Neuronal stem cell (in vitro differentiated cells): ENCODE measurements around the gene ARL4C.
A peak's percentile ranks its signal among the peaks of the same experiment; 100 is the strongest.

Source experiments
- DNase-seq: peaks from one replicate; pipeline ENCODE4 v3.0.0-alpha.2; 2013; ENCODE audit warnings: low spot score
- H2AFZ ChIP-seq: one replicate; pipeline ENCODE4 v1.6.1; 2013; ENCODE audit warnings: mild to moderate bottlenecking, low read length, inconsistent platforms
- H2AK5ac ChIP-seq: 2 replicates; pipeline ENCODE4 v1.6.1; 2013; ENCODE audit warnings: low read depth, mild to moderate bottlenecking, inconsistent platforms, low read length, moderate library complexity, mixed read lengths
- H2BK120ac ChIP-seq: 2 replicates; pipeline ENCODE4 v1.6.1; 2013; ENCODE audit warnings: low read depth, mild to moderate bottlenecking, inconsistent platforms, low read length, moderate library complexity, mixed read lengths
- H2BK12ac ChIP-seq: one replicate; pipeline ENCODE4 v1.6.1; 2013; ENCODE audit warnings: low read length, inconsistent platforms
- H2BK15ac ChIP-seq: 2 replicates; pipeline ENCODE4 v1.6.1; 2013; ENCODE audit warnings: mild to moderate bottlenecking, low read length, inconsistent platforms, mixed read lengths
- H2BK5ac ChIP-seq: one replicate; pipeline ENCODE4 v1.6.1; 2013; ENCODE audit warnings: inconsistent platforms, mild to moderate bottlenecking, low read length, moderate library complexity
- H3K14ac ChIP-seq: one replicate; pipeline ENCODE4 v1.6.1; 2013; ENCODE audit warnings: low read length, inconsistent platforms
- H3K18ac ChIP-seq: 2 replicates; pipeline ENCODE4 v1.6.1; 2013; ENCODE audit warnings: low read length, inconsistent platforms
- H3K23ac ChIP-seq: 2 replicates; pipeline ENCODE4 v1.6.1; 2013; ENCODE audit warnings: low read depth, mild to moderate bottlenecking, mixed read lengths, low read length, inconsistent platforms; ENCODE audit not compliant: poor library complexity
- H3K27ac ChIP-seq: replicated peaks from 3 replicates; pipeline ENCODE4 v1.5.1; 2013; ENCODE audit warnings: low read length, inconsistent platforms
- H3K27me3 ChIP-seq, 3 experiments: 2 replicates each; pipeline ENCODE4 v1.6.1; 2013; ENCODE audit warnings: low read length in 3 of 3, mild to moderate bottlenecking in 2 of 3, inconsistent platforms in 1 of 3, low read depth in 1 of 3, mixed read lengths in 1 of 3, moderate library complexity in 1 of 3; ENCODE audit not compliant: control insufficient read depth in 3 of 3, insufficient read depth in 3 of 3
- H3K36me3 ChIP-seq, 2 donors: replicated peaks in 1 of 2; 2 replicates each; pipeline ENCODE4 v1.6.1; 2013; ENCODE audit warnings: low read length in 2 of 2; ENCODE audit not compliant: control insufficient read depth in 2 of 2, insufficient read depth in 2 of 2
- H3K4ac ChIP-seq: 2 replicates; pipeline ENCODE4 v1.6.1; 2013; ENCODE audit warnings: inconsistent platforms, mild to moderate bottlenecking, low read length, moderate library complexity
- H3K4me1 ChIP-seq, 2 donors: 1 replicate in 1 of 2; 2 replicates in 1 of 2; pipeline ENCODE4 v1.6.1; 2013; ENCODE audit warnings: low read length in 2 of 2, low read depth in 1 of 2; ENCODE audit not compliant: control insufficient read depth in 2 of 2, insufficient read depth in 1 of 2
- H3K4me2 ChIP-seq: one replicate; pipeline ENCODE4 v1.6.1; 2013; ENCODE audit warnings: mild to moderate bottlenecking, low read length, inconsistent platforms; ENCODE audit not compliant: insufficient read depth, poor library complexity, severe bottlenecking
- H3K4me3 ChIP-seq, 2 donors: 2 replicates each; pipeline ENCODE4 v1.5.1; 2013; ENCODE audit warnings: low read length in 2 of 2, mild to moderate bottlenecking in 2 of 2, inconsistent platforms in 1 of 2, moderate library complexity in 1 of 2
- H3K79me1 ChIP-seq: one replicate; pipeline ENCODE4 v1.6.1; 2013; ENCODE audit warnings: low read depth, mild to moderate bottlenecking, inconsistent platforms, low read length, moderate library complexity
- H3K9ac ChIP-seq: one replicate; pipeline ENCODE4 v1.6.1; 2013; ENCODE audit warnings: mild to moderate bottlenecking, low read depth, low read length, inconsistent platforms; ENCODE audit not compliant: poor library complexity
- H3K9me3 ChIP-seq, 2 donors: replicated peaks in 1 of 2; 2 replicates each; pipeline versions ENCODE3 to v1.6.1; 2013; ENCODE audit warnings: low read length in 2 of 2, mild to moderate bottlenecking in 2 of 2, inconsistent platforms in 1 of 2, low read depth in 1 of 2, mixed read lengths in 1 of 2, moderate library complexity in 1 of 2; ENCODE audit not compliant: control insufficient read depth in 2 of 2, insufficient read depth in 1 of 2
- H4K8ac ChIP-seq: one replicate; pipeline ENCODE4 v1.6.1; 2013; ENCODE audit warnings: low read depth, mild to moderate bottlenecking, inconsistent platforms, low read length, moderate library complexity
- H4K91ac ChIP-seq: one replicate; pipeline ENCODE4 v1.6.1; 2013; ENCODE audit warnings: low read length, low read depth, mild to moderate bottlenecking, inconsistent platforms; ENCODE audit not compliant: poor library complexity
- WGBS, 2 donors: extraction: QIAGEN DNeasy Blood & Tissue Kit; methylation state at CpG; one replicate each; pipeline ENCODE4 v1.1.7; 2013; ENCODE audit warnings: missing lambda C conversion rate in 2 of 2, mixed read lengths in 1 of 2; ENCODE audit not compliant: insufficient read length in 2 of 2, insufficient replicate concordance in 1 of 2; ENCODE audit errors: extremely low coverage in 2 of 2; 5-methylcytosine and 5-hydroxymethylcytosine counted together

Gene ARL4C

DNA sequence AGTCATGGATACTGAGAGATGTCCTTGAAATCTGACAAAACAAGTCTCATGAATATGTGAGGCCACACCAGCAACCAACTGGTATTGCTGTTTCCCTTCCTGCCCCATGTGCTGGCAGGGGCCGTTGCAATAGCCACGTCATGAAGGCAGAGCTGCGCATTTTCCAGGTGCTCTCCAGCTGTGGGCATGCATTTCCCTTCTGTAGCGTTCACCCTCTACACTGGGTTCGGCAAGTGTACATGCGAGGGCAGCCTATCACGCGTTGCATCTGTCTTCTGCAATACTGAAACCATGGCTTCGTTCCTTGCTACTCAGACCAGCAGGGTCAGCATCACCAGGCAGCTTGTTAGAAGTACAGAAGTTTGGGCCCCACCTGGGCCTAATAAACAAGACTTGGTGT, 17.4 kb downstream of the ARL4C start:
- Histone ChIP-seq H2BK12ac (peak overlapping the region; percentile 33), H3K4me3 (peak overlapping the region in 1 of 2 donors; percentile 22), H3K4me1 (no peaks in the 10 kb centered on the region), H3K9me3 (no peaks in the 10 kb centered on the region), H3K14ac (no peak overlapping the region), H3K4ac (no peak overlapping the region), H3K4me2 (no peak overlapping the region), H2BK5ac (no peak overlapping the region), H2AK5ac (peak overlapping the region; percentile 53), H3K79me1 (no peaks in the 10 kb centered on the region), H2BK120ac (no peak overlapping the region), H4K8ac (no peak overlapping the region), H3K27ac (no peak overlapping the region), H3K9ac (no peak overlapping the region), H4K91ac (no peak overlapping the region), H3K18ac (peak overlapping the region; percentile 76), H3K36me3 (no peaks in the 10 kb centered on the region), H2BK15ac (no peak overlapping the region), H3K23ac (no peak overlapping the region), H2AFZ (no peak overlapping the region), H3K27me3 (peaks cover 0 to 19% (median 0%) of the 10 kb centered on the region in 3 experiments)
- WGBS, 2 donors = no CpG with 5 or more reads among the region's 9 CpGs
- DNase-seq = no peak

DNA sequence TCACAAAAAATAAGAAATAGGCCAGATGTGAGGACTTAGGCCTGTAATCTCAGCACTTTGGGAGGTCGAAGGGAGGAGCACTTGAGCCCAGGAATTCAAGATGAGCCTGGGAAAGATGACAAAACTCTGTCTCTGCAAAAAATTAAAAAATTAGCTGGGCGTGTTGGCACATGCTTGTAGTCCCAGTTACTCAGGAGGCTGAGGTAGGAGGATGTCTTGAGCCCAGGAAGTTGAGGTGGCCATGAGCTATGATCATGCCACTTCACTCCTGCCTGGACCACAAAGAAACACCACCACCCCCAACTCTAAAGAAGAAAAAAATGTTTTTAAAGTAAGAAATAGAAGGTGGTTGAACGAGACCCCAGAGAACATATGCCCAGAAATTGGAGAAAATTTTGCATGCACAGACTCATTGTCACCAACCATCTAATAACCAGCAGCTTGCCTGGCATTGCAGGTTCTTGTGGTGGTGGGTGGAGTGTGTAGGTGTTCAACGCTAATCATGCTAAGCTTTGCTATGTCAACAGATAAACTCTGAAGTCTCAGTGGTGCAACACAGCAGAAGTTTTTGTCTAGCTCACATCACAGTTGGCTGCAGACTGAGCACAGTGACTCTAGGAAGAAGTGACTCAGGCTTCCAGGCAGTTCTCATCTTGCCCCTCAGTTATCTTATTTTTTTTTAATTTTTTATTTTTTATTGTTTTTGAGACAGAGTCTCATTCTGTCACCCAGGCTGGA, 18.6 kb downstream of the ARL4C start:
- Histone ChIP-seq H3K79me1 (no peaks in the 10 kb centered on the region), H3K23ac (no peak overlapping the region), H2BK15ac (no peak overlapping the region), H3K9me3 (no peaks in the 10 kb centered on the region), H2BK5ac (no peak overlapping the region), H2AFZ (no peak overlapping the region), H3K18ac (no peak overlapping the region), H3K9ac (no peak overlapping the region), H3K4me2 (no peak overlapping the region), H3K4ac (no peak overlapping the region), H3K4me3 (no peak overlapping the region), H3K36me3 (no peaks in the 10 kb centered on the region), H4K91ac (no peak overlapping the region), H2BK120ac (no peak overlapping the region), H3K4me1 (no peaks in the 10 kb centered on the region), H3K27ac (no peak overlapping the region), H3K27me3 (peaks cover 0 to 19% (median 0%) of the 10 kb centered on the region in 3 experiments), H3K14ac (no peak overlapping the region), H4K8ac (no peak overlapping the region), H2AK5ac (no peak overlapping the region), H2BK12ac (no peak overlapping the region)
- DNase-seq = no peak
- WGBS, 2 donors = no CpG with 5 or more reads among the region's 4 CpGs

DNA sequence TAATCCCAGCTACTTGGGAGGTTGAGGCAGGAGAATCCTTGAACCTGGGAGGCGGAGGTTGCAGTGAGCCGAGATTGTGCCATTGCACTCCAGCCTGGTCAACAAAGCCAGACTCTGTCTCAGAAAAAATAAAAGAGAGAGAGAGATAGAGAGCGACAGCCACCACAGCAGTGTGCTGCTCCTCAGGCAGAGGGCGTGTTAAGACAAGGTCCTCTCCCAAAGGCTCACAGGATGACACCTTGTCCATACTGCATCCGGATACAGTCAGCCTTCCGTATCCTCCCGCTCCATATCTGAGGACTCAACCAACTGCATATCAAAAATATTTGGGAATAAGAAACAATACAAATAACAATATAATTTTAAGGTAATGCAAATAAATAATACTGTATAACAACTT, 20.1 kb downstream of the ARL4C start:
- H4K8ac ChIP-seq = no peak overlapping the region
- no peaks in the 10 kb centered on the region for H3K4me1 ChIP-seq
- no peak overlapping the region for H3K27ac ChIP-seq
- DNase-seq = no peak
- H2BK15ac ChIP-seq = no peak overlapping the region
- H3K14ac ChIP-seq = no peak overlapping the region
- H3K23ac ChIP-seq = no peak overlapping the region
- no peaks in the 10 kb centered on the region for H3K36me3 ChIP-seq
- H2AFZ ChIP-seq = no peak overlapping the region
- H4K91ac ChIP-seq = no peak overlapping the region
- no peak overlapping the region for H2BK12ac ChIP-seq
- H3K4me3 ChIP-seq = no peak overlapping the region
- H2BK5ac ChIP-seq = no peak overlapping the region
- H2AK5ac ChIP-seq = no peak overlapping the region
- no CpG with 5 or more reads among the region's 7 CpGs for WGBS, 2 donors
- H3K27me3 ChIP-seq = peaks cover 0 to 19% (median 0%) of the 10 kb centered on the region in 3 experiments
- no peak overlapping the region for H3K4me2 ChIP-seq
- H3K4ac ChIP-seq = no peak overlapping the region
- H3K79me1 ChIP-seq = no peaks in the 10 kb centered on the region
- no peak overlapping the region for H3K9ac ChIP-seq
- H3K9me3 ChIP-seq = peaks cover 0 to under 1% of the 10 kb centered on the region in 2 donors
- H2BK120ac ChIP-seq = no peak overlapping the region
- H3K18ac ChIP-seq = no peak overlapping the region

DNA sequence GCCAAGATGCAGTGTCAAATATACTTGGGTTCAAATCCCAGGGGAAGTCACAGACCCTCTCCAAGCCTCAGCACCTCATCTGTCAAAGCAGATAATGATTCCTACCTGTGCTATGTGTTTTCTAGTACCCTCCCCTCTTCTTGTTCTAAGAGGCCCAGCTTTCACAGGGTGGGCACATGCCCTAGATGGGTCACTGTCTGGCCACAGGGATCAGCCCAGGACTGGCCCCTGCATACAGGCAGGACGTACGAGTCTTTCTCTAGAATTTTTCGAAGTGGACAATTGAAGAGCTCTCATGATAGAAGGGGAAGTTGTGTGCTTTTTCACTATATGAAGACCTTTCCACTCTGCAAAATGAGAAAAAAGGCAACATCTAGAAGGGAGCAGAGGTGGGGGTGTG, 22.2 kb downstream of the ARL4C start:
- H3K18ac ChIP-seq = no peak overlapping the region
- H3K23ac ChIP-seq = no peak overlapping the region
- H3K4me3 ChIP-seq = no peak overlapping the region
- H2BK5ac ChIP-seq = no peak overlapping the region
- no peaks in the 10 kb centered on the region for H3K36me3 ChIP-seq
- no peak overlapping the region for H2BK12ac ChIP-seq
- H3K9ac ChIP-seq = no peak overlapping the region
- no peak overlapping the region for H3K4ac ChIP-seq
- H3K14ac ChIP-seq = no peak overlapping the region
- DNase-seq = no peak
- no peak overlapping the region for H2BK120ac ChIP-seq
- H3K27me3 ChIP-seq = peaks cover 0 to 13% (median 0%) of the 10 kb centered on the region in 3 experiments
- H3K79me1 ChIP-seq = no peaks in the 10 kb centered on the region
- H2AK5ac ChIP-seq = no peak overlapping the region
- no peak overlapping the region for H4K91ac ChIP-seq
- no peak overlapping the region for H3K27ac ChIP-seq
- no peak overlapping the region for H3K4me2 ChIP-seq
- no peak overlapping the region for H4K8ac ChIP-seq
- H2BK15ac ChIP-seq = no peak overlapping the region
- no CpG with 5 or more reads among the region's 3 CpGs for WGBS, 2 donors
- no peak overlapping the region for H2AFZ ChIP-seq
- H3K4me1 ChIP-seq = no peaks in the 10 kb centered on the region
- peaks cover 0 to 2% of the 10 kb centered on the region in 2 donors for H3K9me3 ChIP-seq
